ENCODE measurements around the gene GAL3ST2. TPM values are rescaled to one million over a fixed set of nuclear protein-coding genes. Genes with fewer than 3 reads are reported as not detected.

The GAL3ST2 gene
- total RNA-seq, 2 donors from 2014 or later, result 2.4 TPM; not detected in 1

DNA sequence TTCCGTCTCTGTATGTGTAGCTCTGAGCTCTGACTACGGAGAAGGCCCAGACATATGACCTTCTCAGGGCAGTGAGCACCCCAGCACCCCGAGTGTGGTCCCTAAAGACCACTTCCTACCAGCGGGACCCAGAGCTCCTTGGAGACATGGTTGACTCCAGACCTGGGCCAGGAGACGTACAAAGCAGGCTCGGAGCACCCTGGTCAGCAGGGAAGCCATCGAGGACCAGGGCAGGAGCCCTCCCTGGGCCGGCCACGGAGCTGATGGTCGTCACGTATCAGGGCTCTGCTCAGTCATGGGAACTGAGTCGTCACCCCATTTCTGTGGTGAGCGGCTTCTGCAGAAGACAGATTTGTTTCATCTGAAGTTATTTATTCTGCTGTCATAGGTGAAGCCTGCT lies 19.6 kb downstream of the GAL3ST2 start:
- 93% methylated on average over 13 of the region's 13 CpGs for whole genome bisulfite sequencing
- intact Hi-C loops (cut with DNase I), result no loop called here
- no peak for DNase-seq (ENCODE audit: low spot score)

DNA sequence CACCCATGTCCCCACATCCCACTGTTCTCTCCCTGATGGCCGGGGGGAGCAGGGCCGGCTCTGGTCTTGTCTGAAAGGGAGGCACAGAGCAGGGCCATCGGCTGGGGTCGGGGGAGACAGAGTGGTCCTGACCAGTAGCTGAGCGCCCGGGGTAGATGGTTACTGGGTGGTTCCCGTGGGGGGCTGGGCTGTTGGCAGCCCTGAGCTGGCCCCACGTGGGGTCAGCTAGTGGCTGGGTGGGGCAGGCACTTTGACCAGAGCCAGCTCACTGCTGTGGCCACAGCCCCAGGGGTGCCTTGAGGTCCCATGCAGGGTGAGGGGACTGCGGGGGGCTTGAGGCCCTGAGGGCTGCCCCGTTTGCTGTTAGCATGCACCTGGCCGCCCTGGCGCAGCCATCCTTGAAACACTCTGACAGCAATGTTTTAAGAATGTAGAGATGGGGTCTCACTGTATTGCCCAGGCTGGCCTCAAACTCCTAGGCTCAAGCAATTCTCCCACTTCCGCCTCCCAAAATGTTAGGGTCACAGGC lies 20.1 kb downstream of the GAL3ST2 start:
- no peaks in the 10 kb centered on the region for H3K4me1 ChIP-seq (replicated peaks)
- no peaks in the 10 kb centered on the region for H3K9me3 ChIP-seq
- H3K4me3 ChIP-seq, result no peak overlapping the region
- no peak for TF ChIP-seq POLR2AphosphoS5 (IDR thresholded peaks at IDR 0.05)
- no peak for TF ChIP-seq POLR2A (IDR thresholded peaks at IDR 0.05)
- TF ChIP-seq, protein P1, sequence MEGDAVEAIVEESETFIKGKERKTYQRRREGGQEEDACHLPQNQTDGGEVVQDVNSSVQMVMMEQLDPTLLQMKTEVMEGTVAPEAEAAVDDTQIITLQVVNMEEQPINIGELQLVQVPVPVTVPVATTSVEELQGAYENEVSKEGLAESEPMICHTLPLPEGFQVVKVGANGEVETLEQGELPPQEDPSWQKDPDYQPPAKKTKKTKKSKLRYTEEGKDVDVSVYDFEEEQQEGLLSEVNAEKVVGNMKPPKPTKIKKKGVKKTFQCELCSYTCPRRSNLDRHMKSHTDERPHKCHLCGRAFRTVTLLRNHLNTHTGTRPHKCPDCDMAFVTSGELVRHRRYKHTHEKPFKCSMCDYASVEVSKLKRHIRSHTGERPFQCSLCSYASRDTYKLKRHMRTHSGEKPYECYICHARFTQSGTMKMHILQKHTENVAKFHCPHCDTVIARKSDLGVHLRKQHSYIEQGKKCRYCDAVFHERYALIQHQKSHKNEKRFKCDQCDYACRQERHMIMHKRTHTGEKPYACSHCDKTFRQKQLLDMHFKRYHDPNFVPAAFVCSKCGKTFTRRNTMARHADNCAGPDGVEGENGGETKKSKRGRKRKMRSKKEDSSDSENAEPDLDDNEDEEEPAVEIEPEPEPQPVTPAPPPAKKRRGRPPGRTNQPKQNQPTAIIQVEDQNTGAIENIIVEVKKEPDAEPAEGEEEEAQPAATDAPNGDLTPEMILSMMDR (IDR thresholded peaks at IDR 0.05), result no peak
- no peak overlapping the region for H3K27ac ChIP-seq
- H3K27me3 ChIP-seq (replicated peaks; ENCODE audit: insufficient read depth), result no peaks in the 10 kb centered on the region
- H3K36me3 ChIP-seq, result no peaks in the 10 kb centered on the region
- intact Hi-C loops (cut with DNase I), result no loop called here
- 95% methylated on average over 13 of the region's 13 CpGs for WGBS
- DNase-seq (ENCODE audit: low spot score), result no peak

More for the DNA sequence above, 19.6 kb downstream of the GAL3ST2 start:
- H3K36me3 ChIP-seq, result no peaks in the 10 kb centered on the region
- no peaks in the 10 kb centered on the region for H3K9me3 ChIP-seq
- no peak overlapping the region for H3K27ac ChIP-seq
- no peaks in the 10 kb centered on the region for H3K4me1 ChIP-seq (replicated peaks)
- no peak overlapping the region for H3K4me3 ChIP-seq
- TF ChIP-seq, protein P1 (IDR thresholded peaks at IDR 0.05), result no peak
- TF ChIP-seq POLR2AphosphoS5 (IDR thresholded peaks at IDR 0.05) (no peak), POLR2A (IDR thresholded peaks at IDR 0.05) (no peak)
- no peaks in the 10 kb centered on the region for H3K27me3 ChIP-seq (replicated peaks; ENCODE audit: insufficient read depth)

DNA sequence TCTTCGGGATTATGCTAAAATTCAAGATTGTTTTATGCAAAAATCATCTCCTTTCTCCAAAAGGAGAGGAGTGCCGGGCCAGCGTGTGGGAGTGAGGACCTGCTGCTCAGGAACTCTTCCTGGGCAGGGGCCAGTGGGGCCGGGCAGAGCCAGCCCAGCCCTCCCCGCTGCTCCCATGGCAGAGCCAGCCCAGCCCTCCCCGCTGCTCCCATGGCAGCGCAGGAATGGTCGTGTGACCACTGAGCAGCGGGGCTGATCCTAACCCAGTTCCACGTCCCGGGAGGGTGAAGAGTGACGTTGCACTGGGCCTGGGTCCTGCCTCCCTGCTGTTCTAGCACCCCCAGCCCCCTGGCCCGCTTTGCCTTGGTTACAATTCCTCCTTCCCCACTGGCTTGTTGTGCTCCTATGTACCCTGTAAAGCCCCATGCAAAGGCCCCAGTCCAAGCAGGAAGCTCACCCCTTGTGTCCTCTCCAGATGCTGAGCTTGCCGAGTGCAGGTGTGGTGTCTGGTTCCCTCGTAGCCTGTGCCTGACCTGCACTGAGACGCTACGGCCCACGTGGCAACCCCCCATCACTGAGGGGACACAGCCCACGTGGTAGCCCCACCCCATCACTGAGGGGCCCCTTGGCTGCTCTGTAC lies 20.9 kb downstream of the GAL3ST2 start:
- DNase-seq (ENCODE audit: low spot score), result no peak
- H3K27me3 ChIP-seq (replicated peaks; ENCODE audit: insufficient read depth), result no peaks in the 10 kb centered on the region

GRCh38 chr2:241798081-241798630 lies 21.5 kb downstream of the GAL3ST2 start:
- intact Hi-C loops (cut with DNase I), result no loop called here
- H3K27ac ChIP-seq, result no peak overlapping the region
- 89% methylated on average over 14 of the region's 14 CpGs for WGBS
- H3K27me3 ChIP-seq (replicated peaks; ENCODE audit: insufficient read depth), result no peaks in the 10 kb centered on the region
- TF ChIP-seq, protein P1 (IDR thresholded peaks at IDR 0.05), result no peak
- no peak for TF ChIP-seq POLR2AphosphoS5 (IDR thresholded peaks at IDR 0.05)
- TF ChIP-seq POLR2A (IDR thresholded peaks at IDR 0.05), result no peak
- no peaks in the 10 kb centered on the region for H3K4me1 ChIP-seq (replicated peaks)
- DNase-seq (ENCODE audit: low spot score), result no peak
- no peak overlapping the region for H3K4me3 ChIP-seq
- no peaks in the 10 kb centered on the region for H3K9me3 ChIP-seq
- H3K36me3 ChIP-seq, result no peaks in the 10 kb centered on the region

More for the DNA sequence above, 20.9 kb downstream of the GAL3ST2 start:
- Histone ChIP-seq H3K27ac (no peak overlapping the region), H3K4me1 (replicated peaks) (no peaks in the 10 kb centered on the region), H3K4me3 (no peak overlapping the region), H3K9me3 (no peaks in the 10 kb centered on the region), H3K36me3 (no peaks in the 10 kb centered on the region)
- intact Hi-C loops (cut with DNase I), result no loop called here
- no peak for TF ChIP-seq POLR2AphosphoS5 (IDR thresholded peaks at IDR 0.05)
- TF ChIP-seq, protein P1 (IDR thresholded peaks at IDR 0.05), result no peak
- WGBS, result 84% methylated on average over 19 of the region's 19 CpGs
